IMR-90 (cell line): Measurements from ENCODE around the gene ARFGAP2. TPM values are rescaled to one million over a fixed set of nuclear protein-coding genes. Genes with fewer than 3 reads are reported as not detected.

Source experiments
- ATAC-seq: fragments of 200-7000 bp; cut with Tn5 transposase; 2 replicates; pipeline ENCODE4 v1.9.1; 2020; ENCODE audit warnings: low read depth, mild to moderate bottlenecking, moderate library complexity
- BruUV-seq: library from RNA; stranded (reverse); fragments of 400-500 nt; replicated peaks from 2 replicates; lab custom pipeline; 2021; lab: Mats Ljungman, UMichigan
- CTCF ChIA-PET: fragments of 300-600 bp; formaldehyde crosslinking; extraction: SDS; loops from one replicate; lab custom pipeline; 2021; ENCODE audit warnings: antibody characterized with exemption; lab: Yijun Ruan, JAX
- POLR2A ChIA-PET: fragments of 300-600 bp; sonication (Branson Sonifier 250); formaldehyde crosslinking; loops from one replicate; lab custom pipeline; 2022; ENCODE audit warnings: antibody characterized with exemption; ENCODE audit not compliant: unreplicated experiment; lab: Charles Lee
- DNase-seq: peaks from one replicate; pipeline ENCODE4 v3.0.0; 2013
- H2AFZ ChIP-seq: replicated peaks from 2 replicates; pipeline ENCODE3; 2013; ENCODE audit warnings: low read length, mild to moderate bottlenecking; ENCODE audit not compliant: poor library complexity
- H2AK5ac ChIP-seq: 2 replicates; pipeline ENCODE4 v1.6.1; 2013; ENCODE audit warnings: low read depth, low read length, inconsistent platforms
- H2AK9ac ChIP-seq: replicated peaks from 2 replicates; pipeline ENCODE3; 2013; ENCODE audit warnings: mild to moderate bottlenecking, low read depth, low read length, moderate library complexity; ENCODE audit not compliant: poor library complexity
- H2BK120ac ChIP-seq: 2 replicates; pipeline ENCODE4 v1.6.1; 2013; ENCODE audit warnings: low read depth, low read length, inconsistent platforms
- H2BK15ac ChIP-seq: 3 replicates; pipeline ENCODE4 v1.6.1; 2013; ENCODE audit warnings: low read depth, low read length, inconsistent platforms
- H2BK20ac ChIP-seq: 2 replicates; pipeline ENCODE4 v1.6.1; 2013; ENCODE audit warnings: low read depth, mild to moderate bottlenecking, inconsistent platforms, low read length, moderate library complexity
- H2BK5ac ChIP-seq: 2 replicates; pipeline ENCODE4 v1.6.1; 2013; ENCODE audit warnings: mild to moderate bottlenecking, low read depth, low read length, inconsistent platforms; ENCODE audit not compliant: poor library complexity, severe bottlenecking
- H3K14ac ChIP-seq: replicated peaks from 2 replicates; pipeline ENCODE4 v1.6.1; 2013; ENCODE audit warnings: low read depth, low read length, inconsistent platforms
- H3K18ac ChIP-seq: 2 replicates; pipeline ENCODE4 v1.6.1; 2013; ENCODE audit warnings: low read depth, low read length, control low read depth
- H3K23ac ChIP-seq: 2 replicates; pipeline ENCODE4 v1.6.1; 2013; ENCODE audit warnings: low read depth, low read length, inconsistent platforms
- H3K27ac ChIP-seq: 2 replicates; pipeline ENCODE4 v1.5.1; 2013; ENCODE audit warnings: mild to moderate bottlenecking, control low read depth, low read length; ENCODE audit not compliant: insufficient read depth
- H3K27me3 ChIP-seq: 2 replicates; pipeline ENCODE4 v1.6.1; 2013; ENCODE audit warnings: low read length; ENCODE audit not compliant: control insufficient read depth, insufficient read depth
- H3K36me3 ChIP-seq: 2 replicates; pipeline ENCODE4 v1.6.1; 2013; ENCODE audit warnings: low read length, mixed read lengths; ENCODE audit not compliant: control insufficient read depth, insufficient read depth
- H3K4ac ChIP-seq: 2 replicates; pipeline ENCODE4 v1.6.1; 2013; ENCODE audit warnings: low read depth, low read length, inconsistent platforms
- H3K4me1 ChIP-seq: 2 replicates; pipeline ENCODE4 v1.6.1; 2013; ENCODE audit warnings: low read length, mixed read lengths; ENCODE audit not compliant: control insufficient read depth, insufficient read depth
- H3K4me2 ChIP-seq: 2 replicates; pipeline ENCODE4 v1.6.1; 2013; ENCODE audit warnings: low read depth, mild to moderate bottlenecking, control low read depth, low read length, moderate library complexity
- H3K4me3 ChIP-seq: 2 replicates; pipeline ENCODE4 v1.5.1; 2013; ENCODE audit warnings: low read depth, mild to moderate bottlenecking, control low read depth, low read length, moderate library complexity; ENCODE audit not compliant: insufficient read depth
- H3K56ac ChIP-seq: 2 replicates; pipeline ENCODE4 v1.6.1; 2013; ENCODE audit warnings: low read length, inconsistent platforms; ENCODE audit not compliant: insufficient read depth; ENCODE audit errors: extremely low read depth
- H3K79me1 ChIP-seq, 2 experiments: 2 replicates each; pipeline ENCODE4 v1.6.1; 2013; ENCODE audit warnings: low read length in 2 of 2, inconsistent platforms in 1 of 2, low read depth in 1 of 2
- H3K9ac ChIP-seq: 2 replicates; pipeline ENCODE4 v1.6.1; 2013; ENCODE audit warnings: low read depth, low read length, control low read depth
- H3K9me1 ChIP-seq: 2 replicates; pipeline ENCODE4 v1.6.1; 2013; ENCODE audit warnings: low read length, inconsistent platforms; ENCODE audit not compliant: insufficient read depth
- H3K9me3 ChIP-seq: 2 replicates; pipeline ENCODE4 v1.6.1; 2013; ENCODE audit warnings: low read length; ENCODE audit not compliant: control insufficient read depth, insufficient read depth
- H4K20me1 ChIP-seq: 2 replicates; pipeline ENCODE4 v1.6.1; 2013; ENCODE audit warnings: low read length, inconsistent platforms; ENCODE audit not compliant: insufficient read depth
- H4K5ac ChIP-seq: 2 replicates; pipeline ENCODE4 v1.6.1; 2013; ENCODE audit warnings: mild to moderate bottlenecking, low read depth, low read length, control low read depth
- H4K8ac ChIP-seq, 2 experiments: 2 replicates each; pipeline ENCODE4 v1.6.1; 2013; ENCODE audit warnings: low read depth in 2 of 2, low read length in 2 of 2, control low read depth in 1 of 2, inconsistent platforms in 1 of 2
- H4K91ac ChIP-seq: 2 replicates; pipeline ENCODE4 v1.6.1; 2013; ENCODE audit warnings: low read depth, low read length, inconsistent platforms; ENCODE audit not compliant: insufficient read depth
- BHLHE40 ChIP-seq: fragments of 150-350 bp; IDR thresholded peaks from 2 replicates; pipeline ENCODE4 v1.6.1; 2016; ENCODE audit warnings: mild to moderate bottlenecking, low read depth, low read length
- CHD1 ChIP-seq: IDR thresholded peaks from 2 replicates; pipeline ENCODE4 v1.6.1; 2012; ENCODE audit warnings: low read depth, low read length, improper control_type of control experiment
- MAZ ChIP-seq: IDR thresholded peaks from 2 replicates; pipeline ENCODE4 v1.6.1; 2012; ENCODE audit warnings: low read depth, mild to moderate bottlenecking, low read length, improper control_type of control experiment, moderate library complexity, borderline replicate concordance
- MXI1 ChIP-seq: IDR thresholded peaks from 2 replicates; pipeline ENCODE4 v1.6.1; 2012; ENCODE audit warnings: low read depth, mild to moderate bottlenecking, low read length, moderate library complexity, borderline replicate concordance
- NFE2L2 ChIP-seq: fragments of 150-350 bp; IDR thresholded peaks from 2 replicates; pipeline ENCODE4 v1.6.1; 2016; ENCODE audit warnings: low read depth, mild to moderate bottlenecking, low read length
- POLR2A ChIP-seq: IDR thresholded peaks from 2 replicates; pipeline ENCODE4 v1.6.1; 2012; ENCODE audit warnings: mild to moderate bottlenecking, low read depth, low read length
- RAD21 ChIP-seq: IDR thresholded peaks from 2 replicates; pipeline ENCODE4 v1.6.1; 2012; ENCODE audit warnings: low read length, improper control_type of control experiment
- RFX5 ChIP-seq: IDR thresholded peaks from 2 replicates; pipeline ENCODE4 v1.8.0; 2012; ENCODE audit warnings: low read depth, mild to moderate bottlenecking, low read length, moderate library complexity
- WGBS, 2 experiments: methylation state at CpG; one replicate each; pipeline versions ENCODE4 v1.1.5 to v1.1.7; 2013; ENCODE audit warnings: missing lambda C conversion rate in 2 of 2; ENCODE audit not compliant: insufficient read length in 1 of 2; ENCODE audit errors: extremely low coverage in 2 of 2; 5-methylcytosine and 5-hydroxymethylcytosine counted together
- dilution Hi-C: fragments of 300-500 bp; cut with HindIII; formaldehyde crosslinking; loops from one replicate; pipeline ENCODE4 v1.14.3; 2018; ENCODE audit warnings: low sequenced_read_pairs; ENCODE audit not compliant: unreplicated experiment
- in situ Hi-C: fragments of 300-500 bp; cut with MboI; formaldehyde crosslinking; loops from 3 replicates; pipeline ENCODE4 v1.14.3; 2019; ENCODE audit warnings: low sequenced_read_pairs, inconsistent platforms, mixed read lengths
- intact Hi-C: fragments of 100-400 bp; cut with micrococcal nuclease; formaldehyde crosslinking; loops from 2 replicates; pipeline ENCODE4 v1.10.0; 2022
- polyA plus RNA-seq, 3 experiments: library from polyadenylated mRNA; depleted of rRNA; stranded (reverse); fragments of >200 nt; gene quantifications; 2 replicates each; pipeline ENCODE4 v1.2.3, GENCODE V29; 2012; ENCODE audit warnings: low replicate concordance in 1 of 3
- total RNA-seq: library from RNA; depleted of rRNA; stranded (reverse); fragments of >200 nt; gene quantifications from 2 replicates; pipeline ENCODE4 v1.2.3, GENCODE V29; 2012
- TF ChIP-seq, protein P1 (sequence below): fragments of 150-350 bp; IDR thresholded peaks from 2 replicates; pipeline ENCODE4 v1.6.1; 2016; ENCODE audit warnings: low read depth, mild to moderate bottlenecking, low read length, moderate library complexity, borderline replicate concordance
- TF ChIP-seq, protein P2 (sequence below): conservative IDR thresholded peaks from 2 replicates; pipeline ENCODE4 v1.5.1; 2012; ENCODE audit warnings: mild to moderate bottlenecking, low read depth, low read length, improper control_type of control experiment

Gene ARFGAP2
- total and polyA plus RNA-seq, 2 of the 4 experiments (the other 2 are of a cell fraction) = 54.7 to 87.8 TPM

DNA sequence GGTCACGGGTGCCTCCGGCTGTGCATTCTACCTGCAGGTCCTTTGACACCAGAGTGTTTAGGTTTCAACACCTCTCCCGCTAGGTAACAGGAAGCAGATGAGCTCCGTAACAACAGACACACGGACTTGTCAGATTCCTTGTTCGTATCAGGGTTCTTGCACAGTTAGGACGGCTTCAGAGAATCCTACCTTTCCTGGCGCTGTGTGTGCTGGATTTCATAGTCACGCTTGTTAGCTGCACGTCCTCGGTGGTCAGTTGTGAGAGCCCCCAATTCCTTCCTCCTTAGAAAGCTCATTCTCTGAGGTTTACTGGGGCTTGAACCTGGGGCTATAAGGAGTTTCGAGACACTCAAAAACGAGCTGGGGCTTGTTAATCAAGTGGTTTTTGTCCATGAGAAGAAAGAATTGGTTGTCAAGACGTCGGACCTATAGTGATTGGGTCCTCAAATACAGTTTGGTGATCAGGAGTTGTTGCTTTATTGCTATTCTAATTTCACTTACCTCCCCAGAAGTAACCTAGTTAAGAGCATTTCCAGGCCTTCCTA is 38.8 kb upstream of the ARFGAP2 start:
- CTCF ChIA-PET = interaction anchor here (0.7 to 1.3 kb wide), 5 partner anchors 12 to 44 kb away, joined by 3 to 6 read pairs (median 3); no protein-coding TSS in a partner anchor
- in situ Hi-C loops (no loop called here), dilution Hi-C loops (no loop called here), intact Hi-C loops (loop anchor here (2.0 kb wide), 1 partner anchor 33 kb away; the partner anchor contains the start of gene ACP2)
- Histone ChIP-seq H3K36me3 (peaks cover 8% of the 10 kb centered on the region), H3K14ac (peak overlapping the region; percentile 97), H3K27me3 (no peaks in the 10 kb centered on the region), H3K9me3 (no peaks in the 10 kb centered on the region), H2BK15ac (peak overlapping the region; percentile 90; the same call in 2 of the 3 replicates), H3K4me3 (peak overlapping the region; percentile 74), H2AK5ac (peak overlapping the region; percentile 100), H3K23ac (peak overlapping the region; percentile 98), H3K4me2 (peak overlapping the region; percentile 92), H2AK9ac (peak overlapping the region; percentile 100), H3K18ac (peak overlapping the region; percentile 99), H4K91ac (peak overlapping the region; percentile 99), H2AFZ (peak overlapping the region; percentile 84), H3K56ac (peak overlapping the region; percentile 88), H2BK120ac (peak overlapping the region; percentile 89), H3K4me1 (peaks cover 13% of the 10 kb centered on the region), H2BK5ac (peak overlapping the region; percentile 98), H3K27ac (peak overlapping the region; percentile 99), H4K8ac (peak overlapping the region; percentile 95 to 97), H3K79me1 (peaks cover 20 to 45% of the 10 kb centered on the region in 2 experiments), H2BK20ac (peak overlapping the region; percentile 82), H3K4ac (peak overlapping the region; percentile 99), H4K5ac (peak overlapping the region; percentile 96), H4K20me1 (peaks cover 22% of the 10 kb centered on the region), H3K9me1 (peaks cover 15% of the 10 kb centered on the region), H3K9ac (peak overlapping the region; percentile 98)
- BruUV-seq = TSS peak; percentile 54
- ATAC-seq (no peak), DNase-seq (no peak)
- POLR2A ChIA-PET = interaction anchor here (0.6 to 1.4 kb wide), 3 partner anchors 12 to 42 kb away, joined by 4 to 11 read pairs (median 4); partner anchors contain the start of gene NR1H3
- no peak for TF ChIP-seq MXI1
- no peak for TF ChIP-seq MAZ
- TF ChIP-seq RFX5 = no peak
- no peak for TF ChIP-seq NFE2L2
- TF ChIP-seq POLR2A = no peak
- no peak for TF ChIP-seq CHD1
- no peak for TF ChIP-seq RAD21
- TF ChIP-seq, protein P1, sequence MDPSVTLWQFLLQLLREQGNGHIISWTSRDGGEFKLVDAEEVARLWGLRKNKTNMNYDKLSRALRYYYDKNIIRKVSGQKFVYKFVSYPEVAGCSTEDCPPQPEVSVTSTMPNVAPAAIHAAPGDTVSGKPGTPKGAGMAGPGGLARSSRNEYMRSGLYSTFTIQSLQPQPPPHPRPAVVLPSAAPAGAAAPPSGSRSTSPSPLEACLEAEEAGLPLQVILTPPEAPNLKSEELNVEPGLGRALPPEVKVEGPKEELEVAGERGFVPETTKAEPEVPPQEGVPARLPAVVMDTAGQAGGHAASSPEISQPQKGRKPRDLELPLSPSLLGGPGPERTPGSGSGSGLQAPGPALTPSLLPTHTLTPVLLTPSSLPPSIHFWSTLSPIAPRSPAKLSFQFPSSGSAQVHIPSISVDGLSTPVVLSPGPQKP = no peak
- TF ChIP-seq, protein P2, sequence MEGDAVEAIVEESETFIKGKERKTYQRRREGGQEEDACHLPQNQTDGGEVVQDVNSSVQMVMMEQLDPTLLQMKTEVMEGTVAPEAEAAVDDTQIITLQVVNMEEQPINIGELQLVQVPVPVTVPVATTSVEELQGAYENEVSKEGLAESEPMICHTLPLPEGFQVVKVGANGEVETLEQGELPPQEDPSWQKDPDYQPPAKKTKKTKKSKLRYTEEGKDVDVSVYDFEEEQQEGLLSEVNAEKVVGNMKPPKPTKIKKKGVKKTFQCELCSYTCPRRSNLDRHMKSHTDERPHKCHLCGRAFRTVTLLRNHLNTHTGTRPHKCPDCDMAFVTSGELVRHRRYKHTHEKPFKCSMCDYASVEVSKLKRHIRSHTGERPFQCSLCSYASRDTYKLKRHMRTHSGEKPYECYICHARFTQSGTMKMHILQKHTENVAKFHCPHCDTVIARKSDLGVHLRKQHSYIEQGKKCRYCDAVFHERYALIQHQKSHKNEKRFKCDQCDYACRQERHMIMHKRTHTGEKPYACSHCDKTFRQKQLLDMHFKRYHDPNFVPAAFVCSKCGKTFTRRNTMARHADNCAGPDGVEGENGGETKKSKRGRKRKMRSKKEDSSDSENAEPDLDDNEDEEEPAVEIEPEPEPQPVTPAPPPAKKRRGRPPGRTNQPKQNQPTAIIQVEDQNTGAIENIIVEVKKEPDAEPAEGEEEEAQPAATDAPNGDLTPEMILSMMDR = no peak
- TF ChIP-seq BHLHE40 = no peak
- WGBS, 2 experiments = 0% methylated on average over 2 of the region's 15 CpGs; no CpG with 5 or more reads in 1 of the 2 experiments
